GM15510 (cell line): ENCODE results near the gene HDGFL2.

Experiments used
- POLR2A ChIP-seq: IDR thresholded peaks from 3 replicates; pipeline ENCODE4 v1.6.1; 2011; ENCODE audit warnings: borderline replicate concordance; ENCODE audit not compliant: insufficient read length; ENCODE audit errors: extremely low read depth

The HDGFL2 gene

DNA sequence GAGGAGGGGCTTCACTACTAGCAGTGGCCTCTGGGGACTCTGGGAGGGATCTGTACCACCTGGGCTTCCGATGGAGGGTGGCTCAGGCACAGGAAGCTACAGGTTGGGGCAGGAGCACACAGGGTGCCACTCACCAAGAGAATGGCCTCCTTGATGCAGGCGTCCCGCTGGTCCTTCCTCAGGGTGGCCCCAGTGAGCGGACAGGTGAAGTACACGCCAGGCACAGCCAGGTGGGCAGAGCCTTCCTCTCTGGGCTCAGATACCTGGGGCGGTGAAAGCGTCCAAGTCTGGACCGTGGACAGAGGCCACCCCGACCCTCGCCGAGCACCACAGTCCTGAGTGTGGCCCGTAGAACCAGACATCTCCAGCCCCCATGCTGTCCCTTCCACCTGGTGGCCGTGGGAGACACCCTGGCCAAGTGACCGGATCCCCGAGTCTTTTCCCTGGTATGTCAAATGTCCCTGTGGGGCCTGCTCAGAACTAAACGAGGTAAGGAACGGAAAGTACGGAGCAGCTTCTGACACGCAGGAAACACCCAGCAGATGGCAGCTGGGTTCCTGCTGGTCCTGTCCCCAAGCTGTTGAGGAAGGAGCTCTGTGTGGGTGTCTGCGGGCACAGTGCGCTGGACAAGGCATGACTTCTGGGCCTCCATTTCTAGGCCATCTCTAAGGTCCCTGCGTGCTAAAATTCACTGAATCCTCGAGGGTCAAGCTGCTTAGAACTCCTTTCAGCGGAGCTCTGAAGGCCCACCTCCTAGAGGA, 19.7 kb upstream of the HDGFL2 start:
- no peak for TF ChIP-seq POLR2A

DNA sequence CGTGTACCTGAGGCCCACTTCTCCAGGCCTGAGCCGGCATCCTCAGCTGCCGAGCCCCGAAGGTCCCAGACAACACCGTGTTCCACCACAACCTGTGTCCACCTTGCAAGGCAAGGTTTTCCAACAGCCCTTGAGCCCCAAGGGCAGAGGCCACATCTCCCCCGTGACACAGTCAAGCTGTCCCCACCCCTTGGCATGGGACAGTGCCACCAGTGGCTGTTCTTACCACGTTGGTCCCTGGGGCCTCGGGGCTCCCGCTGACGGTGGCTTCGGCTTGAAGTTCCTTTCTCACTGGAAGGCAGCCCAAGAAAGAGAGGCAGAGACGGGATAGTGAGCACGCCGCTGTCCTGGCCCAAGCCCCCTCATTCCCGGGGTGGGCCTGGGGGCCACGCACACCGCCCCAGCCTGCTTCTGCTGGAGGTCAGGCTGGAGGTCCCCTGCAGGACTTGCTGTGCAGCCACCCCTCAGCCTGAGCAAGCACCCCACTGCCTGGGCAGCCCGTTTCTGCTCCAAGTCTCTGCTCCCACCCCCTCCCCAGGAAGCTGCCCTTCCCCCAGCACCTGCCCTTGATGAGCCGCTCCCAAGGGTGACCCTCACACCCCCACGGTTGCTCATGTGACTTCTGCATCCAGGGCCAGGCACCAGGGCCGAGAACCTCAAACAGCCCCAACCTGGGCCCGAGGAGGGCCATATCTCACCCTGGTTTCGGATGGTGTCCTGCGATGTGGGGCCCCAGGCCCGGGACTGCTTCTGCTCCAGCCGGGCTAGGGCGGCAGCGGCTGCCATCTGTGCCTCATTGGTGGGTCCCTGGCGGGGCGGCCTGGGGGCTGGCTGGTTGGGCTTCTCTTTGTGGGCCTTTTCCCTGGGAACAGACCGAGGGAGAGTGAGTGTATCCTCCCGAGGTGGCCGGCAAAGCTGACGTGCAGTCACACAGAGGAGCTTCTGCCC, 18.6 kb upstream of the HDGFL2 start:
- TF ChIP-seq POLR2A = no peak

DNA sequence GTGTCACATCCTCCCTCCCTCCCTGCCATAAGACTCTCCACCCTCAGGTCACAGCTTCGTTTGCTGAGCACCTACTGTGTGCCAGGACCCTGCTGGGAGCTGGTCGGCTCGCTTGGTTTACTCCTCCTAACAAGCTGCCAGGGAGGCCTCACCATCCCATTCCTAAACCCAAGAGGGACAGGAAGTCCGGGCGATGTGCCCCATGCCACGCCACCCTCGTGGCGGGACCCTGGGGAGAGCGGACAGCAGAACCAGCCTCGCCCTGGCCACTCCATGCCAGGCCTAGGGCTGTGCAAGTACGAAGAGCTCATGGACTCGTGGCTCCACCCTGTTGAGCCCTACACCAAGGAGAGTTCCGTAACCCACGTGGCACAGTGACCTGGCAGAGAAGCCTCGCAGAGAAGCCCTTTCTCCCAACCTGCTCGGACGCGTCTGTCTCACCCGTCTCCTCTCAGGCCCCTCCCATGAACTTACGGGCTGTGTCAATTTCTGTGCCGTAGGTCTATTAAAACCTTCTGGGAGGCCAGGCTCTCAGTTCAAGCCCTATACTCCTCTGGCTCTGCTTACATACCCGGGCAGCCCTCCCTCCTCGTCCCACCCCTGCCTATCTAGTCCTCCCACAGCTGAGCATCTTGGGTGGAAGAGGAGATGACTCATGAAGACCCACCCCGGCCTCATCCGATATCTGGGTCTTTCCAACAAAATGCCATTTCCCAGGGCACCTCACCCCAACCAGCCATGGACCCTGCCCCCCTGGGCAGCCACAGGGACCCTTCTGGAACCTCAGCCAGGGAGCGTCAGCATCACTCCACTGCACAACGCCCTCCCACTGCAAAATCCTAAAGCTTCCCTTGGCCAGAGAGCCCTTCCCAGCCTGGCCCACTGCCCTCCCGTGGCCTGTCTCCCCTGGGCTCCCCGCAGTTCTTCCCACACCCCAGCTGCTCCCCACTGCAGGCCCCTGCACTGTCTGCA, 17.1 kb upstream of the HDGFL2 start:
- TF ChIP-seq POLR2A = no peak

DNA sequence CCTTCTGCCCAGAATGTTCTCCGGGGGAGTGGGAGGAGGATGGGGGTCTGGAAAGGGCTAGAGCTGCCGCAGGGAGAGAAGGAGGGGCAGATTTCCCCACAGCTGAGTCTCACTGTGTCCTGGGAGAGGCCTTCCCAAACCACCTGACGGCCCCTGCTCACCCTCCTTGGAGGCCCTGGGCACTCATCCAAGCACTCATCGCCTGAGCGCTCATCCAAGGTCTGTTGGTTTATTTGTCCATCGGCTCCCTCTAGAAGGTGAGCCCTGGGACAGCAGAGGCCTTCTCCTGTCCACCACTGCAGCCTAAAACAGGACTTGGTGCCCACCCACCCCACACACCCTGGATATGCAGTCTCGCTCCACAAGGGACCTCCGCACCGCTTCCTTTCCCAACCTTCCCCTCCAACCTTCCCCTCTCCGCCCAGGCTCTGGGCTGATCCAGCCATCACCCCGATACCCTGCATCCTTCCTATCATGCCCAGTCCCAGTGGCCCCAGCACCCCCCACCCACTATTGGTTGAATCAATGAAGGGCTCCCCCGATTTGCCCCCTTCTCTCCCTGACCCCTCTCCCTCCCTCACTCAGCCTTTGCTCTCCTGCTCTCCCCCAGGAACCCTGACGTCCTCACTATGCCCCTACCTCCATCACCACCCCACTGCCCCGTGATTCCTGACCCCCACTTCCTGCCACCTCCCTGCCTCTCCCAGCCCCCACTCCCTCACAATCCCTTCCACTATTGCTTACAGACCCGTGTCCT, 16.2 kb upstream of the HDGFL2 start:
- no peak for TF ChIP-seq POLR2A

DNA sequence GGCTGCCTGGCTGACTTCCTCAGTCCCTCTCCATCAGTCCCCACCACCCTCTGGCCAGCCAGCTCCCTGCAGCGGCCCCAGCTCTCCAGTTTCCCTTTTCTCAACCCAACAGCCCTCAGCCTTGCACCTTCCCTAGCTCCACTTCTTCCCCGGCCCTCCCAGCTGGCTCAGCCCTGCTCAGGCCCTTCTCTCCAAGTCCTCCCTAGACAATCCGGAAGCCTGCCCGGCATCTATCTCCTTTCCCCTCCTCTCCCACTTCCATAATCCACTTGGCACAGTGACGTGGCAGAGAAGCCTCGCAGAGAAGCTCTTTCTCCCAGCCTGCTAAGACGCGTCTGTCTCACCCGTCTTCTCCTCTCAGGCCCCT, 15.6 kb upstream of the HDGFL2 start:
- TF ChIP-seq POLR2A = no peak

DNA sequence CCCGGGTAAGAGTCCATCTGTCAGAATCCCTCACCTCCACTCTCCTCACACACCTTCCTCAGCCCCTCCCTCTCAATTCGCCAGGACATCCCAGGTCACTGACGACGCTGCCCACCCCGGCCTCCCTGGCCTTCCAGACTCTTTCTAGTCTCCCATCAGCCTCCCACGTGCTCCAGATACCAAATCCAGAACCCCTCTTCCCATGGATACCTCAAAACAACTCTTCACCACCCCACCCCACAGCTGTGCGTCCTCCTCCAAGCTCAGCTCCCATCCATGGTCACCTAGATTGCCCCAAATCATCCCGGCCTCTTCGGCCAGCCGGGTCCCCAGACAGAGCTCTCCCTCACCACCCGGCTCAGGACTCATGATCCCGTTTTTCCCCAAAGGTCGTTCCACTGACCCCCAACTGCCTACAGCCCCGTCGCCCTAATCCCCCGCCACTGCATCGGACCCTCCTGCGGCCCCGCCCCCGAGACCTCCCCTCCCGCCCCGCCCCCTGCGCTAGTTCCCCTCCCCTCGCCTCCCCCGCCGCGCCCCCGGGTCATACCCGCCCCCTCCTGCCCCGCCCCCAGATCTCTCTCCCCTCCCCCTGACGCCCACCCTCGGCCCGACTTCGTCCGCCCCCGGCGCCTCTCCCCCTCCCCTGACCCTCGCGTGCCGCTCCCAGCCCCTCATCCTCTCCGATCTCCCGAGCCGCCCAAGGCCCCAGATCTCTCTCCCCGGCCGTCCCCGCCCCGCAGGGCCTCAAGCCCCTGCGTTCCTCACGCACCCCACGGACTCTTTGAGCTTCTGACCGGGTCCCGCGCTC, 15.0 kb upstream of the HDGFL2 start:
- TF ChIP-seq POLR2A = no peak

DNA sequence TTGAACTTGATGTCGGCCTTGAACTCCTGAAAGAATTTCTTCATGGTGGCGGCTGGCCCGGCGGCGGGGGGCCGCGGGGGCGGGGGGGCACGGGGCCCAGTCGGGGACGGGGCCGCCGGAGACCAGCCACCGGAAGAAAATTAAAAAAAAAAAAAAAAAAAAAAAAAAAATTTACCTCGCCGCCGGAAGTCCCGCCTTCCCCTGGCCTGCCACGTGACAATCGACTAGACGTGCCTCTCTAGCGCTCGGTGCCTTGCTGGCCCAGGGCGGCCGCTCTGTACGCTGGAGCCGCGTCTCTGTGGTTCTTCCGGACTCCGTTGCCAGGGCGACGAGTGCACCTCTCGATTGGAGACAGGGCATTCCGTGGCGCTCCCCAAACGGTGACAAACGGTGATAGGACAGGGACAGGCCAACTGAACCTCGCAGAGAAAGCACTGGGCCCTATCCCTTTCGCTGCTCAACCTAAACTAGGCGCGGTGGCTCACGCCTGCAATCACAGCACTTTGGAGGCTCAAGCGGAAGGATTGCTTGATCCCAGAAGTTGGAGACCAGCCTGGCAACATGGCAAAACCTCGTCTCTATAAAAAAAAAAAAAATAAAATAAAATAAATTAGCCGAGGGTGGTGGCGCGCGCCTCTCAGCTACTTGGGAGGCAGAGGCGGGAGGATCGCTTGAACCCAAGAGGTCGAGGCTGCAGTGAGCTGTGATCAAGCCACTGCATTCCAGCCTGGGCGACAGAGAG, 14.3 kb upstream of the HDGFL2 start, which contains the start of gene UBXN6:
TSS of gene UBXN6 (minus strand) at position 141 of the 742 bp plus-strand sequence. CDS start at position 44, 97 bp downstream.
- TF ChIP-seq POLR2A = peak; percentile 25

DNA sequence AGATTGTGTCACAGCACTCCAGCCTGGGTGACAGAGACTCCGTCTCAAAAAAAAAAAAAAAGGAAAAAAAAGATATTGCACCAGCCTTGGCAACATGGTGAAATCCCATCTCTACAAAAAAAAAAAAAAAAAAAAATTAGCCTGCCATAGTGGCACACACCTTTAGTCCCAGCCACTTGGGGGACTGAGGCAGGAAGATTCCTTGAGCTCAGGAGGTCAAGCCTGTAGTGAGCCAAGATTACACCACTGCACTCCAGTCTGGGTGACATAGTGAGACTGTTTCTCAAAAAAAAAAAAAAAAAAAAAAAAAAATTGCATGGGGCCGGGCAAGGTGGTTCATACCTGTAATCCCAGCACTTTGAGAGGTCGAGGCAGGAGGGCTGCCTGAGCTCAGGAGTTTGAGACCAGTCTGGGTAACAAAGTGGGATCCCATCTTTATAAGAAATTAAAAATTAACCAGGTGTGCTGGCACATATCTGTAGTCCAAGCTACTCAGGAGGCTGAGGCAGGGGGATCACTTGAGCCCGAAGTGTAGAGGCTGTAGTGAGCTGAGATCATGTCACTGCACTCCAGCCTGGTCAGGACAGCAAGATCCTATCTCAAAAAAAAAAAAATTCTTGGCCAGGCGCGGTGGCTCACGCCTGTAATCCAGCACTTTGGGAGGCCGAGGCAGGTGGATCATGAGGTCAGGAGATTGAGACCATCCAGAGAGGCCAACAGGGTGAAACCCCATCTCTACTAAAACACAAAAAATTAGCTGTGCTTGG, 7.1 kb upstream of the HDGFL2 start:
- no peak for TF ChIP-seq POLR2A

DNA sequence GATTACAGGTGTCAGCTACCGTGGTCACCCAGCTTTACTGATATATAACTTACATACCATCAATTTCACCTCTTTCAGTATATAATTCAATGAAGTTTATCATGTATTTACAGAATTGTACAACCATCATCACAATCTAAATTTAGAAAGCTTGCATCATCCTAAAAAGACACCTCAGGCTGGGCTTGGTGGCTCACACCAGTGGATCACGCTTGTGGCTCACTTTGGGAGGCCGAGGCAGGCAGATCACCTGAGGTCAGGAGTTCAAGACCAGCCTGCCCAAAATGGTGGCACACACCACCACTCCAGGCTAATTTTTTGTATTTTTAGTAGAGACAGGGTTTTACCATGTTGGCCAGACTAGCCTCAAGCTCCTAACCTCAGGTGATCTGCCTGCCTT, 4.3 kb upstream of the HDGFL2 start:
- TF ChIP-seq POLR2A = no peak

DNA sequence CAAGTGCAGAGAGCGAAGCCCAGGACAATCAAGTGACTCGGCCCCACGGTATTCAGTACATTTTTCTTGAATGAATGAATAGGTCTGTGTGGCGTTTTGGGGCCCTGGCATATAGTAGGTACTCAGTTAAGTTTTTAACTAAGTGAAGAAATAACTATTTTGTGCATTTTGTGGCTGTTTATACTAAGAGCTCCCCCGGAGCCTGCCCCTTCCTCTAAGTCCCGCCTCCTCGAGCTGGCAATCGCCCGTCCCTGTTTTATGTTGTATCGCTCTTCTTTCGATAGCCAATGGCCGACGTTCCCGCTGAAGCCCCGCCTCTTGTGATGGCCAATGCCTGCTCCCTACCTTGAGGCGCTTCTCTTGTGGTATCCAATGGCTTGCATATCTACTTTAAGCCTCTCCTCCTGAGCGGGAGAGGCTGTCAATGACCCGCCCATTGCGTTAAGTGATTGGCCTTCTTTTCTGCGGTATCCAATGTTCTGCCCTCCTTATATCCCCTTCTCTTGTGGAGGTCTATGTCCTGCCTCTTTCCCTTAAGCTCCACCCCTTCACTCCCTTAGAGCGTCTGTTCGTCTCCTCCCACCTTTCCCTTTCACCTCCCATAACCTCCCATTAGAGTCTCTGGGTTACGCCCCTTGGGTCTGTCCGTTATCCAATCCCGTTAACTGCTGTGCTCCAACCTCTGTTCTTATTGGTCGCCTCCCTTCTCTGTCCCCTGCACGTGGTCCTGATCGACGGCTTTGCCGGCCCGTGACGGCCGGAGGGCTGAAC, 509 bp upstream of the HDGFL2 start:
- no peak for TF ChIP-seq POLR2A
